HCT116 (cell line): ENCODE data around the gene RBM47. TPM values are rescaled to one million over a fixed set of nuclear protein-coding genes. Genes with fewer than 3 reads are reported as not detected.

Experiments
- ATAC-seq: fragments of 200-7000 bp; cut with Tn5 transposase; 2 replicates; pipeline ENCODE4 v1.9.1; 2020; ENCODE audit warnings: mild to moderate bottlenecking, moderate library complexity
- BruUV-seq: library from RNA; stranded (reverse); fragments of 400-500 nt; replicated peaks from 2 replicates; lab custom pipeline; 2021; lab: Mats Ljungman, UMichigan
- CTCF ChIA-PET: fragments of 300-600 bp; sonication (Branson Sonifier 250); formaldehyde crosslinking; loops from one replicate; lab custom pipeline; 2021; ENCODE audit warnings: antibody characterized with exemption; lab: Charles Lee
- POLR2A ChIA-PET: fragments of 300-600, 350-600 bp; sonication (Branson Sonifier 250); formaldehyde crosslinking; loops from one replicate; lab custom pipeline; 2021; ENCODE audit warnings: antibody characterized with exemption; lab: Charles Lee
- RAD21 ChIA-PET, 2 experiments: fragments of 300-600 bp; sonication (Branson Sonifier 250); formaldehyde crosslinking; loops; one replicate each; lab custom pipeline; 2023; ENCODE audit warnings: low total read pairs in 2 of 2; ENCODE audit not compliant: uncharacterized antibody in 2 of 2, unreplicated experiment in 2 of 2, low non-redundant PET in 1 of 2; lab: Charles Lee
- DNase-seq: peaks from one replicate; pipeline ENCODE4 v3.0.0-alpha.2; 2010; ENCODE audit warnings: low read depth, low spot score
- H2AFZ ChIP-seq: fragments of 200-600 bp; shearing (Covaris generic), sonication (generic); 2 replicates; pipeline ENCODE4 v1.6.1; 2017; ENCODE audit warnings: low read depth, mixed run types, mixed read lengths, antibody characterized with exemption, low read length; ENCODE audit not compliant: poor library complexity, severe bottlenecking
- H3K27ac ChIP-seq: 2 replicates; pipeline ENCODE4 v1.5.1; 2012; ENCODE audit warnings: low read depth, low read length
- H3K27me3 ChIP-seq: fragments of 200-600 bp; sonication (generic); 2 replicates; pipeline ENCODE4 v1.6.1; 2016; ENCODE audit warnings: mixed run types, low read length, mixed read lengths; ENCODE audit not compliant: insufficient read depth
- H3K36me3 ChIP-seq, 2 experiments: fragments of 200-500 bp in 1 of 2; fragments of 200-600 bp in 1 of 2; sonication (Bioruptor generic) in 1 of 2; sonication (generic) in 1 of 2; 2 replicates each; pipeline versions ENCODE4 v1.5.1 to v1.6.1; 2014 to 2016; ENCODE audit warnings: low read length in 2 of 2, inconsistent platforms in 1 of 2, mixed read lengths in 1 of 2, mixed run types in 1 of 2; ENCODE audit not compliant: insufficient read depth in 2 of 2, control insufficient read depth in 1 of 2
- H3K4me1 ChIP-seq, 2 experiments: fragments of 200-600 bp in 1 of 2; sonication (generic) in 1 of 2; 2 replicates each; pipeline versions ENCODE4 v1.5.1 to v1.6.1; 2012 to 2017; ENCODE audit warnings: low read length in 2 of 2, inconsistent platforms in 1 of 2, mild to moderate bottlenecking in 1 of 2, mixed read lengths in 1 of 2, mixed run types in 1 of 2, moderate library complexity in 1 of 2; ENCODE audit not compliant: insufficient read depth in 2 of 2, control insufficient read depth in 1 of 2
- H3K4me2 ChIP-seq: fragments of 200-600 bp; sonication (generic); 2 replicates; pipeline ENCODE4 v1.6.1; 2017; ENCODE audit warnings: mixed run types, low read length, mixed read lengths
- H3K4me3 ChIP-seq, 2 experiments: fragments of 200-600 bp in 1 of 2; sonication (generic) in 1 of 2; replicated peaks in 1 of 2; 2 replicates each; pipeline ENCODE4 v1.5.1; 2011 to 2016; ENCODE audit warnings: low read length in 2 of 2, control low read depth in 1 of 2, low read depth in 1 of 2, mild to moderate bottlenecking in 1 of 2, mixed read lengths in 1 of 2, mixed run types in 1 of 2
- H3K79me2 ChIP-seq: fragments of 200-600 bp; sonication (generic); 2 replicates; pipeline ENCODE4 v1.6.1; 2017; ENCODE audit warnings: mild to moderate bottlenecking, mixed run types, low read length, moderate library complexity, mixed read lengths; ENCODE audit not compliant: insufficient read depth
- H3K9ac ChIP-seq: fragments of 200-600 bp; sonication (generic); 2 replicates; pipeline ENCODE4 v1.6.1; 2016; ENCODE audit warnings: low read length, mixed read lengths
- H3K9me2 ChIP-seq: fragments of 200-600 bp; sonication (generic), shearing (Covaris generic); 2 replicates; pipeline ENCODE4 v1.6.1; 2017; ENCODE audit warnings: mixed run types, mild to moderate bottlenecking, moderate library complexity; ENCODE audit not compliant: insufficient read depth
- H3K9me3 ChIP-seq, 2 experiments: fragments of 200-500 bp in 1 of 2; fragments of 200-600 bp in 1 of 2; sonication (Bioruptor generic) in 1 of 2; sonication (generic) in 1 of 2; 2 replicates each; pipeline ENCODE4 v1.6.1; 2014 to 2017; ENCODE audit warnings: low read length in 2 of 2, mixed read lengths in 2 of 2, inconsistent platforms in 1 of 2, low read depth in 1 of 2, mild to moderate bottlenecking in 1 of 2, mixed run types in 1 of 2, moderate library complexity in 1 of 2; ENCODE audit not compliant: control insufficient read depth in 1 of 2, insufficient read depth in 1 of 2
- H4K20me1 ChIP-seq: fragments of 200-600 bp; sonication (generic), shearing (Covaris generic); 2 replicates; pipeline ENCODE4 v1.6.1; 2017; ENCODE audit warnings: mixed run types, mild to moderate bottlenecking, moderate library complexity; ENCODE audit not compliant: insufficient read depth
- EGR1 ChIP-seq: IDR thresholded peaks from 2 replicates; pipeline ENCODE4 v1.6.1; 2012; ENCODE audit warnings: low read depth
- MAX ChIP-seq: IDR thresholded peaks from 2 replicates; pipeline ENCODE4 v1.6.1; 2012
- POLR2AphosphoS5 ChIP-seq: IDR thresholded peaks from 2 replicates; pipeline ENCODE4 v1.6.1; 2011; ENCODE audit warnings: mild to moderate bottlenecking, low read depth, low read length, moderate library complexity
- SRF ChIP-seq: IDR thresholded peaks from 2 replicates; pipeline ENCODE4 v1.6.1; 2012; ENCODE audit warnings: low read depth
- YY1 ChIP-seq: IDR thresholded peaks from 2 replicates; pipeline ENCODE4 v1.6.1; 2011; ENCODE audit warnings: low read length, low read depth, moderate library complexity, mild to moderate bottlenecking; ENCODE audit not compliant: insufficient replicate concordance; ENCODE audit errors: extremely low read depth
- ZBTB33 ChIP-seq: IDR thresholded peaks from 2 replicates; pipeline ENCODE4 v1.6.1; 2011; ENCODE audit warnings: mild to moderate bottlenecking, low read length, moderate library complexity; ENCODE audit not compliant: insufficient replicate concordance; ENCODE audit errors: extremely low read depth
- ZFX ChIP-seq: fragments of 450-650 bp; IDR thresholded peaks from 2 replicates; pipeline ENCODE4 v1.6.1; 2017
- ZNF274 ChIP-seq: fragments of 200-500 bp; sonication (Bioruptor generic); IDR thresholded peaks from 2 replicates; pipeline ENCODE4 v1.6.1; 2014; ENCODE audit warnings: mild to moderate bottlenecking, low read depth, low read length, inconsistent platforms
- intact Hi-C: fragments of 100-400 bp; cut with micrococcal nuclease; formaldehyde crosslinking; loops from 2 replicates; pipeline ENCODE4 v1.10.0; 2022
- total RNA-seq: library from RNA; stranded (reverse); gene quantifications from one replicate; pipeline ENCODE4 v1.2.1, GENCODE V29; 2021; ENCODE audit not compliant: unreplicated experiment
- TF ChIP-seq, protein P1 (sequence below): IDR thresholded peaks from 2 replicates; pipeline ENCODE4 v1.6.1; 2012; ENCODE audit warnings: low read depth

RBM47 gene
- total RNA-seq, 1 experiment from 2014 or later = 22.2 TPM

DNA sequence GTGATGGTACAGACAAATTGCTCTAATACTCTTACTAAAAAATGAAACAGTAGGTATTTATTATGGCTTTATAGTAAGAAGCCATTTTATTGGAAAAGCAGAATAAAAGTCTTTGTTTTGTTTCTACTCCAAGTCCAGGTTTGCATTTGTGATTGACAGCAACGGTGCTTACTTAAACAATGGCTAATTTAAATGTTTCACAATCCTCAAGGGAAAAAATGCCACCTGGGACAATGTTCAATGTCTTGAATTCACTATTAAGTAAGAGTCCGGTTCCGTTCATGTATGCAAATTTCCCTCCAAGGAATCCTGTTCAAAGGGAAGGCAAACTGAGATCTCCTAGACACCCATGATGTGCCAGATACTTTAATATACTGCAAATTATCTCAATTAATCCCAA is 123.6 kb downstream of the RBM47 start (continued):
- TF ChIP-seq ZBTB33 (no peak), YY1 (no peak), POLR2AphosphoS5 (no peak)
- TF ChIP-seq, all 23 proteins: peak for 0

- BruUV-seq = no TSS peak
- RAD21 ChIA-PET = no interaction called here
- intact Hi-C loops = no loop called here
- no peaks in the 10 kb centered on the region for H3K36me3 ChIP-seq
- POLR2A ChIA-PET = no interaction called here
- H4K20me1 ChIP-seq = no peaks in the 10 kb centered on the region
- H3K4me2 ChIP-seq = no peak overlapping the region
- no peak overlapping the region for H2AFZ ChIP-seq
- H3K79me2 ChIP-seq = no peaks in the 10 kb centered on the region
- H3K9me3 ChIP-seq = no peaks in the 10 kb centered on the region
- H3K9me2 ChIP-seq = no peaks in the 10 kb centered on the region
- H3K27ac ChIP-seq = no peak overlapping the region
- peaks cover 0 to 30% of the 10 kb centered on the region in 2 experiments; a peak in 3 of 4 replicates for H3K4me1 ChIP-seq
- no peaks in the 10 kb centered on the region for H3K27me3 ChIP-seq
- TF ChIP-seq EGR1 (no peak), MAX (no peak), ZFX (no peak), SRF (no peak), ZNF274 (no peak)
- TF ChIP-seq, protein P1, sequence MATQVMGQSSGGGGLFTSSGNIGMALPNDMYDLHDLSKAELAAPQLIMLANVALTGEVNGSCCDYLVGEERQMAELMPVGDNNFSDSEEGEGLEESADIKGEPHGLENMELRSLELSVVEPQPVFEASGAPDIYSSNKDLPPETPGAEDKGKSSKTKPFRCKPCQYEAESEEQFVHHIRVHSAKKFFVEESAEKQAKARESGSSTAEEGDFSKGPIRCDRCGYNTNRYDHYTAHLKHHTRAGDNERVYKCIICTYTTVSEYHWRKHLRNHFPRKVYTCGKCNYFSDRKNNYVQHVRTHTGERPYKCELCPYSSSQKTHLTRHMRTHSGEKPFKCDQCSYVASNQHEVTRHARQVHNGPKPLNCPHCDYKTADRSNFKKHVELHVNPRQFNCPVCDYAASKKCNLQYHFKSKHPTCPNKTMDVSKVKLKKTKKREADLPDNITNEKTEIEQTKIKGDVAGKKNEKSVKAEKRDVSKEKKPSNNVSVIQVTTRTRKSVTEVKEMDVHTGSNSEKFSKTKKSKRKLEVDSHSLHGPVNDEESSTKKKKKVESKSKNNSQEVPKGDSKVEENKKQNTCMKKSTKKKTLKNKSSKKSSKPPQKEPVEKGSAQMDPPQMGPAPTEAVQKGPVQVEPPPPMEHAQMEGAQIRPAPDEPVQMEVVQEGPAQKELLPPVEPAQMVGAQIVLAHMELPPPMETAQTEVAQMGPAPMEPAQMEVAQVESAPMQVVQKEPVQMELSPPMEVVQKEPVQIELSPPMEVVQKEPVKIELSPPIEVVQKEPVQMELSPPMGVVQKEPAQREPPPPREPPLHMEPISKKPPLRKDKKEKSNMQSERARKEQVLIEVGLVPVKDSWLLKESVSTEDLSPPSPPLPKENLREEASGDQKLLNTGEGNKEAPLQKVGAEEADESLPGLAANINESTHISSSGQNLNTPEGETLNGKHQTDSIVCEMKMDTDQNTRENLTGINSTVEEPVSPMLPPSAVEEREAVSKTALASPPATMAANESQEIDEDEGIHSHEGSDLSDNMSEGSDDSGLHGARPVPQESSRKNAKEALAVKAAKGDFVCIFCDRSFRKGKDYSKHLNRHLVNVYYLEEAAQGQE = no peak
- no peak overlapping the region for H3K4me3 ChIP-seq
- no peak for DNase-seq
- CTCF ChIA-PET = no interaction called here
- H3K9ac ChIP-seq = no peak overlapping the region
- ATAC-seq = no peak
These were observed 126.7 kb downstream of the RBM47 start for GRCh38 chr4:40502934-40503333.
